ENCODE data around the gene TFPI.
"Not testable (repeated sequence)": the region's sequence is repeated elsewhere in the genome, so short reads cannot be mapped to it uniquely, and the experiment has no call there.

Gene TFPI

DNA sequence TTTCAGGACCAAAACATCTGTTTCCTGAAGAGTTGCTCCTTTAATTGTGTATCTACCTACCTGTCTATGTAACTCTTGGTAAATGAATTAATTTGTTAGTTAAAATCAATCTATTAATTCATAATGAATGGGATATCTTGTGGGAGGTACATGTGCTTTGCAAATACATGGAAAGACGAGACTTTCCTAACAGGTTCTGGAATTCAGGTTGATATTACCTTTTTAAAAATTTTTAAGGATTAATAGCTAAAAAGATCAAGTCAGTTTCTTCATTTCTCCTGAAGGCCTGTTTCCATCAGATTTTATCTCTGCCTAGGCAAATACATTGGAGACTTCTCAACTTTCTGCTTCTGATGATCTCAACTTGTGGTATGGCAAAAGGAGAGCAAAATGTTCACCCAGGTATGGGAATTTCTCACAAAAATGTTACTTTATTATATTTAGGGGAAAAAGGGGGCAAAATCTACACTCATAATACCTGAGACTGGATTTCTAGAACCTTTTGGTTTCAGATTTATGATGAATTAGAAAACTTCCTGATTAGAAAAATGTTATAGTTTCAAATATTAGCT lies 7.4 kb downstream of the TFPI start:
- DNase-seq (ENCODE audit: insufficient read length, low spot score), result no peak
- FAIRE-seq, result peak; percentile 53
- no peak for TF ChIP-seq POLR2A (IDR thresholded peaks at IDR 0.05; ENCODE audit: low read depth, low read length)

DNA sequence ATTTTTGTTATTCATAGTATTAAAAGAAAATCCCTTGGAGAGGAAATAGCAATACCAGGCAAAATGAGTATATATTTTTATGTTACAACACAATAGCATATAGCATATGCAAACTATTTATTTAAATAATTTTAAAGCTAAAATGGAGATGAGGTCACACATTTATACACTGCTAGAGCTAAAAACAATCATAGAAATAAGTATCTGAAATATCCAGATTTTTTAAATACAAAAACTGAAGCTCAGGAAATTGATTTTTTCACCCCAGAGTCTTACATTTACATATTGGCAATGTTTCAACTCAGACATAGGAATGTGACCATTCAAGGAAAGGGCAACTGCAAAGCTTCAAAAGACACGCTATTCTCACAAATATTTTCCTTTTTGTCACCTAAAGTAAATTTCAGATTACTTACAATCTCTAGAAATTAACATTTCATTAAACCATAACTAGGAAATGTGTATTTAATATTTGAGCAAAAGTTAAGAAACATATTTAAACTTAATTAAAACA lies 8.9 kb downstream of the TFPI start:
- DNase-seq (ENCODE audit: insufficient read length, low spot score) (no peak), FAIRE-seq (peak; percentile 84)
- no peak for TF ChIP-seq POLR2A (IDR thresholded peaks at IDR 0.05; ENCODE audit: low read depth, low read length)

DNA sequence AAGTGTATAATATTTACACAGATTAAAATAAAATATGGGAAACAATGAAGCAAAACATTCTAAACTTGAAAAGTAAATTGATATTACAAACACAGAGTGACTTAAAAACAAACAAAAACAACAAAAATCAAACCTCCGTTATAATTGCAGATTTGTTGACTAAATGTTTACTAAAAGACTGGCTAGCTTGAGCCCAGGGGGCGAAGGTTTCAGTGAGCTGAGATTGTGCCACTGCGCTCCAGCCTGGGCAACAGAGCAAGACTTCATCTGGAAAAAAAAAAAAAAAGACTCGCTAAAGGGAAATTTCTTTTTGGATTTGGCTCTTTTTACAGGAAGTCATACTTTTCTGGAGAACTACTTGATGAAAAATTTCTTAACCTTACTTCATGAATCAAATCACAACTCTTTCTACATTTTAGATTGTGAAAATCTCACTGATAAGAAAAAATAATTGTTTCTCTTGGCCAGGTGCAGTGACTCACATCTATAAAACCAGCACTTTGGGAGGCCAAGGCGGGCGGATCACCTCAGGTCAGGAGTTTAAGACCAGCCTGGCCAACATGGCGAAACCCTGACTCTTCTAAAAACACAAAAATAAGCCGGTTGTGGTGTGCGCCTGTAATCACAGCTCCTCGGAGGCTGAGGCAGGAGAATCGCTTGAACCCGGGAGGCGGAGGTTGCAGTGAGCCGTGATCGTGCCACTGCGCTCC lies 9.7 kb downstream of the TFPI start:
- no peak for TF ChIP-seq POLR2A (IDR thresholded peaks at IDR 0.05; ENCODE audit: low read depth, low read length)
- DNase-seq (ENCODE audit: insufficient read length, low spot score) (no peak), FAIRE-seq (peak; percentile 81)

DNA sequence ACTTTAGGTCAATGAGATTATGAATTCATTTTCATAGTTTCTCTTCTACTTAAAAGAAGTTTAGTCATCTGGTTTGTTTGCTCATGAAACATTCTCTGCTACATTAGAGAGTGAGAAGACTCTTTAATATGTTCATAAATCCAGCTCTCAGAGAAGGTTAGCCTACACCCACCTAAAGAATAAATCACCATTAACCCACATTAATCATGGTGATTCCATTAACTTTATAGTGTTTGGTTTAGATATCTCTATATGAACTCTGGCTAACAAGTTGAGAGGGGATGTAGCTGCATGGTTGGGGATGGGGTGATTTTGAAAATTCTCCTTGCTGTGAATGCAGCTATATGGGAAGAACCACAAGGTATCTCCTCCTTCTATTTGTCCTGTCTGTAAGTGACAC lies 10.7 kb downstream of the TFPI start:
- FAIRE-seq (no peak), DNase-seq (ENCODE audit: insufficient read length, low spot score) (no peak)
- no peak for TF ChIP-seq POLR2A (IDR thresholded peaks at IDR 0.05; ENCODE audit: low read depth, low read length)

DNA sequence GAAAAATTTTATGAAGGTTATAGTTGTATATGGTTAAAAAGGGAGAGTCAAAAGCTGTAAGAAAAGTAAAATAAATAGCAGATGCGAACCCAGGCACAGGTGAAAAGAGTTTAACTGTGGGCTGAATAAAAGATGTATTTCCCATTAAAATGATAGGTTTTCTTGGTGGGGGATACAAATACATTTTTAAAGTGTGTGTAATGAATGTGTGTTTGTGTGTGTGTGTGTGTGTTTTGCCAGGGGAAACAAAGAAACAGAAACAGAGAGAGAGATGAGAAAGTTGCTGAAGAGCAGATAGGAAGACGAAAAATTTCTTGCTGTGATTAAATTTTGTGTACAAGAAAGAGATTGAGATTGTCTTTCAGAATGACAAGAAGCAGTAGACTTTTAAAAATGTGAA lies 12.1 kb downstream of the TFPI start:
- peak; percentile 27 for FAIRE-seq
- DNase-seq (ENCODE audit: insufficient read length, low spot score), result no peak
- TF ChIP-seq POLR2A (IDR thresholded peaks at IDR 0.05; ENCODE audit: low read depth, low read length), result no peak

DNA sequence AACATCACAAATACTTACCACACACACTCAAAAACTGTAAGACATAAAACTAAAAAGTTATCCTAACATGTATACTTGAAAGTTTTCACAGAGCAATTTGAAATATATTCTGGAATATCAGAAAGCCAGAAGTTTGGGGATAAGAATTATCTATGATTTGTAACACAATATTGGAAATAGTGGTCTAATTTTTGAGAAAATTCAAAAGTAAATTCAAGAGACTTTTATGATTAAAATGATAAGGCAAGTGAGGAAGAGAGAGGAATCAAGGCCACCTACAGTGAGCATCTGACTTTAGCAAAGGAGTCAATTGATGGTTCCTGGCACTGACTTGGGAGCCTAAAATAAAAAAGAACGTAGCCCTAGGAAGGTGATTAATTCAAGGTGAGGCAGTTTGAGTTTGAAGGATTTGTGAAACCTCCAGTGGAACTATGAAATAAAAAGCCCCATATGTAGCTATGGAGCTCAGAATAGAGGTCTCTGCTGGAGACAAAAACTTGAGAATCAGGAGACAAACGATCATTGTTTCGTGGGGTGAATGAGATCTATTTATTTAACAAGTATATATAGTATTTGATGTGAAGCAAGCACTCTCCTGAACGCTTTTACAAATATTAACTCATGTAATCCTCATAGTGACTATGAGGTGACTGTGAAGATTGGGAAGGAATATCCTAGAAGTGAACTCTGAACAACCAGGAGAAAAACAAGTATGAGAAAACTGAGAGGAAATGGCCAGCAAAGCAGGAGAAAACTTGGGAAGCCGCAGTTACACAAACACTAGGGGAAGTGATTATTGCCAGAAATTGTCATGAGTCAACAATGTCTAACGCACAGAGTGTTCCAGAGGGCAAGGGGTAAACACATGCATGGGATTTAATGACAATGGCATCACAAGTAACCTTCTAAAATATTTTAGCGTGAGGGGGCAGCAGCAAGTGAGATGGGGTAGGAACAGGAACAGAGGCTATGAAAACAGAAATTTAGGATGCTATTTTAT lies 12.8 kb downstream of the TFPI start:
- DNase-seq (ENCODE audit: insufficient read length, low spot score), result no peak
- TF ChIP-seq POLR2A (IDR thresholded peaks at IDR 0.05; ENCODE audit: low read depth, low read length), result no peak
- peak; percentile 99 for FAIRE-seq

DNA sequence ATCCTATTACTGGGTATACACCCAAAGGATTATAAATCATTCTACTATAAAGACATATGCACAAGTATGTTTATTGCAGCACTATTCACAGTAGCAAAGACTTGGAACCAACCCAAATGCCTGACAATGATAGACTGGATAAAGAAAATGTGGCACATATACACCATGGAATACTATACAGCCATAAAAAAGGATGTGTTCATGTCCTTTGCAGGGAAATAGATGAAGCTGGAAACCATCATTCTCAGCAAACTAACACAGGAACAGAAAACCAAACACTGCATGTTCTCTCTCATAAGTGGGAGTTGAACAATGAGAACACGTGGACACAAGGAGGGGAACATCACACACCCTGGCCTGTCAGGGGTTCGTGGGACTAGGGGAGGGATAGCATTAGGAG lies 16.0 kb downstream of the TFPI start:
- not testable (repeated sequence) for DNase-seq (ENCODE audit: insufficient read length, low spot score); FAIRE-seq

DNA sequence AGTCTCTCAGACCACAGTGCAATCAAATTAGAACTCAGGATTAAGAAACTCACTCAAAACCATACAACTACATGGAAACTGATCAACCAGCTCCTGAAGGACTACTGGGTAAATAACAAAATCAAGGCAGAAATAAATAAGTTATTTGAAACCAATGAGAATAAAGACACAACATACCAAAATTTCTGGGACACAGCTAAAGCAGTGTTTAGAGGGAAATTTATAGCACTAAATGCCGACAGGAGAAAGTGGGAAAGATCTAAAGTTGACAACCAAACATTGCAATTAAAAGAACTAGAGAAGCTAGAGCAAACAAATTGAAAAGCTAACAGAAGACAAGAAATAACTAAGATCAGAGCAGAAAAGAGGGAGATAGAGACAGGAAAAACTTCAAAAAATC lies 18.9 kb downstream of the TFPI start:
- not testable (repeated sequence) for DNase-seq (ENCODE audit: insufficient read length, low spot score); FAIRE-seq

DNA sequence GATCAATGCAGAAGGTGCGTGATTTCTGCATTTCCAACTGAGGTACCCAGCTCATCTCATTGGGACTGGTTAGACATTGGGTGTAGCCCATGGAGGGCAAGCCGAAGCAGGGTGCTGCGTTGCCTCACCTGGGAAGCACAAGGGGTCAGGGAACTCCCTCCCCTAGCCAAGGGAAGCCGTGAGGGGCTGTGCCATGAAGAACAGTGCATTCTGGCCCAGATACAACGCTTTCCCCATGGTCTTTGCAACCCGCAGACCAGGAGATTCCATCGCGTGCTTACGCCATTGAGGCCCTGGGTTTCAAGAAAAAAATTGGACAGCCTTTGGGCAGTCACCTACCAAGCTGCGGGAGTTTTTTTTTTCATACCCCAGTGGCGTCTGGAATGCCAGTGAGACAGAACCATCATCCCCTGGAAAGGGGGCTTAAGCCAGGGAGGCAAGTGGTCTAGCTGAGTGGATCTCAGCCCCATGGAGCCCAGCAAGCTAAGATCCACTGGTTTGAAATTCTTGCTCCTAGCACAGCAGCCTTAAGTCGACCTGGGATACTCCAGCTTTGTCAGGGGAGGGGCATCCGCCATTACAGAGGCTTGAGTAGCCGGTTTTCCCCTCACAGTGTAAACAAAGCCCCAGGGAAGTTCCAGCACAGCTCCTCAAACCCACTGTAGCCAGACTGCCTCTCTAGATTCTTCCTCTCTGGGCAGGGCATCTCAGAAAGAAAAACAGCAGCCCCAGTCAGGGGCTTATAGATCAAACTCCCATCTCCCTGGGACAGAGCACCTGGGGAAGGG lies 21.7 kb downstream of the TFPI start:
- no peak for DNase-seq (ENCODE audit: insufficient read length, low spot score)
- TF ChIP-seq POLR2A (IDR thresholded peaks at IDR 0.05; ENCODE audit: low read depth, low read length), result no peak
- no peak for FAIRE-seq

DNA sequence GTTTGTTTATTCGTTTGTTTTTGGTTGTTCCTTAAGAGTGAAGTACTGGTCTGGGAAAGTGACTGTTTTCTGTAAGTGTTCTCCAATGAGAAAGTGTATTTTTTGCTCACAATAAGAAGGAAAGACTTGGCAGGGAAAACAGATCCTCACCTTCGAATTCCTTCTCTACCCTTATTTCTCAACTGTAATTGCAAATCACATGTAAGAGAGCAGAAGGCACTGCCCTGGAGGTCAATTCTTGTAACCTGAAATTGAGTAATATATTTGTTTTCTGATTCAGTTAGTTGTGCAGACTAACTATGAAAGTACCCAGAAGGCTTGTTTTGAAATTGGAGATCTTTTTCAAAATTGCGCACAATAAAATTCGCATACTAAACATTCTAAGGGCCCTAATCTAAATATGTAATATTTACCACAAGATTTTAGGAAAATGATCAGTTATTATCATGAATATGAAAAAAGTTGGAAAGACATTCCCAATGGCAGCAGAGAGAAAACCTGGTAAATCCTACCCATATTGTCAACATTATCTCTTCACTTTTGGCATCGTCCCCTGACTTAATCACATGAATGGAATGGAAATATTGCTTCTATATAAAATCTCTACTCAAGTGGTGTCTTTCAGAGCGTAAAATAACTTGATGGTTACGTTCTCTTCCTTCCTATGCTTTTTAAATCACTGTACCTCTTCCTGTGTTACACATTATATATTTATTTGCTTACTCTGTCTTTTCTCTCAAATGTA lies 24.1 kb downstream of the TFPI start:
- DNase-seq (ENCODE audit: insufficient read length, low spot score), result no peak
- FAIRE-seq, result no peak
- TF ChIP-seq POLR2A (IDR thresholded peaks at IDR 0.05; ENCODE audit: low read depth, low read length), result no peak

DNA sequence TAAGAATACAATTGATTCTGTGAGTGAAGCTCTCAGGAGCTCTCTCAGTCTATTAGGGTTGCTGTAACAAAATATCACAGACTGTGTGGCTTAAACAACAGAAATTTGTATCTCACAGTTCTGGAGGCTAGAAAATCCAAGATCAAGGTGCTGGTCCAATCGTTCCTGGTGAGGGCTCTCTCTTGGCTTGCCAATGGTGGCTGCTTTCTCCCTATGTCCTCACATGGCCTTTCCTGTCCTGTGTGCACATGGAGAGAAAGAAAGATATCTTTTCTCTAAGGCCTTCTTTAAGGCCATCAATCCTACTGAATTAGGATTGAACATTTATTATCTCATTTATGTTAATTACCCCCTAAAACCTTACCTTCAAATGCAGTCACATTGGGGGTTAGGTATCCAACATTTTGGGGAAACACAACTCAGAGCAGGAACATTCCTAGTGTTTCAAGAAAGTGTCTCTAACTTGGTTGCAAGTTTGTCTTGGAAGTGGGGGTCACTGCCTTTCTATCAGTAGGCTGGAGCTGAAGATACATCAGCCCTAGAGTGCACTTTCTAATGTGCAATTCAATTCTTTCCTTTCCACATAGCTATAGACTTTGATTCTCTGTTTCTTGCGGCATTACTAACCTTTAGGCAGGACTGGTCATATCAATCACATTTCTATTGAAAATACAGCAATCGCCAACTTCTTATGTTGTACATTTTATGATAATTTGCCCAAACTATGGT lies 24.8 kb downstream of the TFPI start:
- no peak for TF ChIP-seq POLR2A (IDR thresholded peaks at IDR 0.05; ENCODE audit: low read depth, low read length)
- peak; percentile 83 for FAIRE-seq
- DNase-seq (ENCODE audit: insufficient read length, low spot score), result no peak

DNA sequence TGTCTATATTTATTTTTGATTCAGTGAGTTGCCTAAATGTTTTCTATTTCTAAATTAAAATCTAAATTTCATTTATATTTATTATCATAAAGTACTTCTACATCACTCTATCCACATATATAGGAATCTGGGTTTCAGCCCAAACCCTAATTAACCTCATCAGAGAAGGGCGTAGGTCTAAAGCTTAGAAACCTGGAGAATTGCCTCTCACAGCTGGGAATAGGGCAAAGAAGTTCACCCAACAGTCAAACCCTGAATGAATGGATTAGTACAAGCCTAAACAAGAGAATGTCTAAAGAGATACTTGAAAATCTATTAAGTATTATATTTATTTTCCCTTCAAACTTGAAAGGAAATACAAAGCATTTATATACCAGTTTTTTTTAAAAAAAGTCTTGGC lies 26.2 kb downstream of the TFPI start:
- FAIRE-seq (no peak), DNase-seq (ENCODE audit: insufficient read length, low spot score) (no peak)
- TF ChIP-seq POLR2A (IDR thresholded peaks at IDR 0.05; ENCODE audit: low read depth, low read length), result no peak
